ENCODE data around the gene MYBPH.

MYBPH gene

GRCh38 chr1:203175237-203175826, at the start of gene MYBPH:
Gene MYBPH (minus strand): TSS chr1:203175826. CDS start chr1:203175755, 71 bp downstream.
- in situ Hi-C loops (cut with MboI; ENCODE audit: low sequenced_read_pairs), result no loop called here

- in situ Hi-C loops (cut with MboI; ENCODE audit: low sequenced_read_pairs), result no loop called here
These were observed 49.4 kb upstream of the MYBPH start for GRCh38 chr1:203225071-203225470.

GRCh38 chr1:203223012-203223775, 47.6 kb upstream of the MYBPH start:
- in situ Hi-C loops (cut with MboI; ENCODE audit: low sequenced_read_pairs), result no loop called here

GRCh38 chr1:203219934-203220333, 44.3 kb upstream of the MYBPH start:
- in situ Hi-C loops (cut with MboI; ENCODE audit: low sequenced_read_pairs), result no loop called here

GRCh38 chr1:203219171-203219570, 43.5 kb upstream of the MYBPH start:
- in situ Hi-C loops (cut with MboI; ENCODE audit: low sequenced_read_pairs), result no loop called here

- in situ Hi-C loops (cut with MboI; ENCODE audit: low sequenced_read_pairs), result no loop called here
These were observed 42.0 kb upstream of the MYBPH start for GRCh38 chr1:203217668-203218067.

- in situ Hi-C loops (cut with MboI; ENCODE audit: low sequenced_read_pairs), result no loop called here
These were observed 41.6 kb upstream of the MYBPH start for GRCh38 chr1:203217139-203217655.

- in situ Hi-C loops (cut with MboI; ENCODE audit: low sequenced_read_pairs), result no loop called here
These were observed 40.9 kb upstream of the MYBPH start for GRCh38 chr1:203216274-203217138.

GRCh38 chr1:203215573-203215972, 39.9 kb upstream of the MYBPH start:
- in situ Hi-C loops (cut with MboI; ENCODE audit: low sequenced_read_pairs), result no loop called here

- in situ Hi-C loops (cut with MboI; ENCODE audit: low sequenced_read_pairs), result no loop called here
These were observed 39.2 kb upstream of the MYBPH start for GRCh38 chr1:203214871-203215270.

GRCh38 chr1:203213126-203213525, 37.5 kb upstream of the MYBPH start:
- in situ Hi-C loops (cut with MboI; ENCODE audit: low sequenced_read_pairs), result no loop called here

- in situ Hi-C loops (cut with MboI; ENCODE audit: low sequenced_read_pairs), result no loop called here
These were observed 36.2 kb upstream of the MYBPH start for GRCh38 chr1:203211812-203212211.

- in situ Hi-C loops (cut with MboI; ENCODE audit: low sequenced_read_pairs), result no loop called here
These were observed 35.4 kb upstream of the MYBPH start for GRCh38 chr1:203210988-203211387.

- in situ Hi-C loops (cut with MboI; ENCODE audit: low sequenced_read_pairs), result no loop called here
These were observed 34.7 kb upstream of the MYBPH start for GRCh38 chr1:203210350-203210749.

GRCh38 chr1:203208181-203208580, 32.6 kb upstream of the MYBPH start:
- in situ Hi-C loops (cut with MboI; ENCODE audit: low sequenced_read_pairs), result no loop called here

- in situ Hi-C loops (cut with MboI; ENCODE audit: low sequenced_read_pairs), result no loop called here
These were observed 32.1 kb upstream of the MYBPH start for GRCh38 chr1:203207751-203208150.

- in situ Hi-C loops (cut with MboI; ENCODE audit: low sequenced_read_pairs), result no loop called here
These were observed 30.6 kb upstream of the MYBPH start for GRCh38 chr1:203206129-203206687.

GRCh38 chr1:203204756-203205155, 29.1 kb upstream of the MYBPH start:
- in situ Hi-C loops (cut with MboI; ENCODE audit: low sequenced_read_pairs), result no loop called here

GRCh38 chr1:203202431-203203245, 27.0 kb upstream of the MYBPH start:
- in situ Hi-C loops (cut with MboI; ENCODE audit: low sequenced_read_pairs), result no loop called here

GRCh38 chr1:203201516-203202205, 26.0 kb upstream of the MYBPH start:
- in situ Hi-C loops (cut with MboI; ENCODE audit: low sequenced_read_pairs), result no loop called here
